ENCODE data around the gene SEMA5A.

Gene SEMA5A

GRCh38 chr5:9514968-9515367, 30.9 kb downstream of the SEMA5A start:
- DNase-seq (ENCODE audit: low read depth in 2 of 2) = no peak

GRCh38 chr5:9513827-9514226, 32.0 kb downstream of the SEMA5A start:
- DNase-seq (ENCODE audit: low read depth in 2 of 2) = no peak

GRCh38 chr5:9512457-9512856, 33.4 kb downstream of the SEMA5A start:
- DNase-seq (ENCODE audit: low read depth in 2 of 2) = no peak

GRCh38 chr5:9507974-9508373, 37.9 kb downstream of the SEMA5A start:
- no peak for DNase-seq (ENCODE audit: low read depth in 2 of 2)

- DNase-seq (ENCODE audit: low read depth in 2 of 2) = no peak
Observed at GRCh38 chr5:9505225-9505624, 40.6 kb downstream of the SEMA5A start.

- DNase-seq (ENCODE audit: low read depth in 2 of 2) = no peak
Observed at GRCh38 chr5:9502864-9503263, 43.0 kb downstream of the SEMA5A start.

- DNase-seq (ENCODE audit: low read depth in 2 of 2) = no peak
Observed at GRCh38 chr5:9502050-9502834, 43.6 kb downstream of the SEMA5A start.

- DNase-seq (ENCODE audit: low read depth in 2 of 2) = no peak
Observed at GRCh38 chr5:9500625-9501024, 45.2 kb downstream of the SEMA5A start.

GRCh38 chr5:9500193-9500592, 45.7 kb downstream of the SEMA5A start:
- no peak for DNase-seq (ENCODE audit: low read depth in 2 of 2)

GRCh38 chr5:9499498-9499876, 46.4 kb downstream of the SEMA5A start:
- no peak for DNase-seq (ENCODE audit: low read depth in 2 of 2)

- DNase-seq (ENCODE audit: low read depth in 2 of 2) = no peak
Observed at GRCh38 chr5:9498541-9499497, 47.1 kb downstream of the SEMA5A start.

GRCh38 chr5:9497347-9497746, 48.5 kb downstream of the SEMA5A start:
- no peak for DNase-seq (ENCODE audit: low read depth in 2 of 2)

- DNase-seq (ENCODE audit: low read depth in 2 of 2) = no peak
Observed at GRCh38 chr5:9496801-9497200, 49.1 kb downstream of the SEMA5A start.

- DNase-seq (ENCODE audit: low read depth in 2 of 2) = no peak
Observed at GRCh38 chr5:9495121-9495520, 50.8 kb downstream of the SEMA5A start.

GRCh38 chr5:9494301-9494700, 51.6 kb downstream of the SEMA5A start:
- no peak for DNase-seq (ENCODE audit: low read depth in 2 of 2)

- no peak for DNase-seq (ENCODE audit: low read depth in 2 of 2)
Observed at GRCh38 chr5:9490494-9491097, 55.3 kb downstream of the SEMA5A start.

GRCh38 chr5:9483779-9484178, 62.1 kb downstream of the SEMA5A start:
- no peak for DNase-seq (ENCODE audit: low read depth in 2 of 2)

- no peak for DNase-seq (ENCODE audit: low read depth in 2 of 2)
Observed at GRCh38 chr5:9483243-9483642, 62.6 kb downstream of the SEMA5A start.

- no peak for DNase-seq (ENCODE audit: low read depth in 2 of 2)
Observed at GRCh38 chr5:9482381-9482780, 63.5 kb downstream of the SEMA5A start.

GRCh38 chr5:9480499-9480898, 65.4 kb downstream of the SEMA5A start:
- no peak for DNase-seq (ENCODE audit: low read depth in 2 of 2)

GRCh38 chr5:9479990-9480389, 65.9 kb downstream of the SEMA5A start:
- no peak for DNase-seq (ENCODE audit: low read depth in 2 of 2)

- DNase-seq (ENCODE audit: low read depth in 2 of 2) = no peak
Observed at GRCh38 chr5:9479361-9479760, 66.5 kb downstream of the SEMA5A start.

Measured in stimulated activated CD8-positive, alpha-beta memory T cell treated with anti-CD3 and anti-CD28 coated beads, Interleukin-15, amount 100 ng/mL, for 4 hours (primary cell).